ENCODE results near the gene SPAAR.
"Not testable (repeated sequence)": the region's sequence is repeated elsewhere in the genome, so short reads cannot be mapped to it uniquely, and the experiment has no call there.

SPAAR gene

GRCh38 chr9:35909274-35909673 lies at the start of gene SPAAR:
SPAAR (plus strand) TSS chr9:35909490; CDS start chr9:35910464, 974 bp downstream.
- DNase-seq, result no peak

- no peak for DNase-seq
These were observed 49.3 kb upstream of the SPAAR start for GRCh38 chr9:35859990-35860339.

- no peak for DNase-seq
These were observed 48.0 kb upstream of the SPAAR start for GRCh38 chr9:35861161-35861897.

GRCh38 chr9:35862328-35862727 lies 47.0 kb upstream of the SPAAR start:
- DNase-seq, result no peak

GRCh38 chr9:35863583-35863982 lies 45.7 kb upstream of the SPAAR start:
- no peak for DNase-seq

GRCh38 chr9:35864695-35865255 lies 44.5 kb upstream of the SPAAR start:
- no peak for DNase-seq

- no peak for DNase-seq
These were observed 41.8 kb upstream of the SPAAR start for GRCh38 chr9:35867538-35867937.

GRCh38 chr9:35868933-35869332 lies 40.4 kb upstream of the SPAAR start:
- no peak for DNase-seq

- DNase-seq, result no peak
These were observed 39.6 kb upstream of the SPAAR start for GRCh38 chr9:35869621-35870216.

GRCh38 chr9:35870351-35870923 lies 38.9 kb upstream of the SPAAR start, which contains the start of gene OR13J1:
OR13J1 (minus strand) TSS chr9:35870401; CDS start chr9:35870401, 0 bp downstream.
- no peak for DNase-seq

GRCh38 chr9:35871545-35871944 lies 37.7 kb upstream of the SPAAR start:
- peak; percentile 20 for DNase-seq

GRCh38 chr9:35872505-35872904 lies 36.8 kb upstream of the SPAAR start:
- DNase-seq, result no peak

GRCh38 chr9:35882263-35882848 lies 26.9 kb upstream of the SPAAR start:
- peak; percentile 45 for DNase-seq

GRCh38 chr9:35882996-35883395 lies 26.3 kb upstream of the SPAAR start:
- DNase-seq, result no peak

GRCh38 chr9:35884908-35885307 lies 24.4 kb upstream of the SPAAR start:
- not testable (repeated sequence) for DNase-seq

GRCh38 chr9:35891646-35892045 lies 17.6 kb upstream of the SPAAR start:
- DNase-seq, result no peak

GRCh38 chr9:35892051-35892450 lies 17.2 kb upstream of the SPAAR start:
- DNase-seq, result no peak

- no peak for DNase-seq
These were observed 12.7 kb upstream of the SPAAR start for GRCh38 chr9:35896570-35896969.

GRCh38 chr9:35897376-35898099 lies 11.8 kb upstream of the SPAAR start:
- not testable (repeated sequence) for DNase-seq

GRCh38 chr9:35898337-35898736 lies 11.0 kb upstream of the SPAAR start:
- DNase-seq, result no peak

- DNase-seq, result no peak
These were observed 10.3 kb upstream of the SPAAR start for GRCh38 chr9:35899021-35899420.

- no peak for DNase-seq
These were observed 6.2 kb upstream of the SPAAR start for GRCh38 chr9:35903049-35903448.

- no peak for DNase-seq
These were observed 5.0 kb upstream of the SPAAR start for GRCh38 chr9:35904338-35904737.
